NOMO-1 (cell line): ENCODE results near the gene PMS2.
A peak's percentile ranks its signal among the peaks of the same experiment; 100 is the strongest.
"Not testable (repeated sequence)": the region's sequence is repeated elsewhere in the genome, so short reads cannot be mapped to it uniquely, and the experiment has no call there.

Source experiments
- DNase-seq, 2 experiments: peaks; one replicate each; lab custom pipeline; 2025; ENCODE audit not compliant: unreplicated experiment in 2 of 2; lab: John Stamatoyannopoulos, UW

PMS2 gene, protein sequence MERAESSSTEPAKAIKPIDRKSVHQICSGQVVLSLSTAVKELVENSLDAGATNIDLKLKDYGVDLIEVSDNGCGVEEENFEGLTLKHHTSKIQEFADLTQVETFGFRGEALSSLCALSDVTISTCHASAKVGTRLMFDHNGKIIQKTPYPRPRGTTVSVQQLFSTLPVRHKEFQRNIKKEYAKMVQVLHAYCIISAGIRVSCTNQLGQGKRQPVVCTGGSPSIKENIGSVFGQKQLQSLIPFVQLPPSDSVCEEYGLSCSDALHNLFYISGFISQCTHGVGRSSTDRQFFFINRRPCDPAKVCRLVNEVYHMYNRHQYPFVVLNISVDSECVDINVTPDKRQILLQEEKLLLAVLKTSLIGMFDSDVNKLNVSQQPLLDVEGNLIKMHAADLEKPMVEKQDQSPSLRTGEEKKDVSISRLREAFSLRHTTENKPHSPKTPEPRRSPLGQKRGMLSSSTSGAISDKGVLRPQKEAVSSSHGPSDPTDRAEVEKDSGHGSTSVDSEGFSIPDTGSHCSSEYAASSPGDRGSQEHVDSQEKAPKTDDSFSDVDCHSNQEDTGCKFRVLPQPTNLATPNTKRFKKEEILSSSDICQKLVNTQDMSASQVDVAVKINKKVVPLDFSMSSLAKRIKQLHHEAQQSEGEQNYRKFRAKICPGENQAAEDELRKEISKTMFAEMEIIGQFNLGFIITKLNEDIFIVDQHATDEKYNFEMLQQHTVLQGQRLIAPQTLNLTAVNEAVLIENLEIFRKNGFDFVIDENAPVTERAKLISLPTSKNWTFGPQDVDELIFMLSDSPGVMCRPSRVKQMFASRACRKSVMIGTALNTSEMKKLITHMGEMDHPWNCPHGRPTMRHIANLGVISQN

DNA sequence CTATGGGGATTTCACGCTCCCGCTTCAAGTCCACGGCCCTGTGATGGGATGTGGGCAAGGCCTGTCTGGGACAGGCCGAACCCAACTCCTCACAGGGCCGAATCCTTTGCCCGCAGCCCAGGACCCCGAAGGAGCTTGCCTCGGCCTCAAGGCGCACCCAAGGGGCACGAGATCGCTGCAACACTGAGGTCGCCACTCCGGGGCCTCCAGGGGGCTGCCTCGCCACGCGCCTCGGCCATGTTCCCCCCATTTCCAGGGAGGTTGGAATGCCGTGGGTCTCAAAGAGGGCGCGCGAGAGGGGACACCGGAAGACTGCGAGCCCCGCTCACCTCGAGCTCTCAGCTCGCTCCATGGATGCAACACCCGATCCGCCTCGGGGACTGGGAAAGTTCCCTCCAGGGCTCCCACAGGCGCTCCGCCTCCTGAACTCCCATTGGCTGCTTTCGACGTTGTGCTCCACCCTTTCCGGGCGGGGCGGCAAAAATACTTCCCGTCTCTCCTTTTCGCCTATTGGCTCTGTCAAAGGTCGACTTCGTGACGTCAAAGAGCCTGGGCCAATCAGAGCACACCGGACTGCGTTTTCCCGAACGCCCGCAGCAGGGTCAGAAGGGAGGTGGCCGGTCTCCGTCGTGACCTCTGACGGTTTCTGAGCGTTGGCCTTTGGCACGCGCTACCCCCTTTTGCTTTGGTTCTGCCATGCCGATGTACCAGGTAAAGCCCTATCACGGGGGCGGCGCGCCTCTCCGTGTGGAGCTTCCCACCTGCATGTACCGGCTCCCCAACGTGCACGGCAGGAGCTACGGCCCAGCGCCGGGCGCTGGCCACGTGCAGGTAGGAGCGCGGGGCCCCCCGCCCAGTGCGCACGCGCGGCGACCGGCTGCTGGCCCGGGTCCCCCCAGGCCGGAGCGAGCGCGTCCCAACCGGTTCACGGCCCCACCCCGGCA is at the start of gene PMS2, which contains the start of gene AIMP2:
Gene PMS2, minus strand, starts transcription at position 382 of the 944 bp plus-strand sequence. Its CDS starts 30 bp downstream, at position 352.
Gene AIMP2, plus strand, starts transcription at position 605 of the 944 bp plus-strand sequence. Its CDS starts 92 bp downstream, at position 697.
- DNase-seq = peak; percentile 95 to 96

DNA sequence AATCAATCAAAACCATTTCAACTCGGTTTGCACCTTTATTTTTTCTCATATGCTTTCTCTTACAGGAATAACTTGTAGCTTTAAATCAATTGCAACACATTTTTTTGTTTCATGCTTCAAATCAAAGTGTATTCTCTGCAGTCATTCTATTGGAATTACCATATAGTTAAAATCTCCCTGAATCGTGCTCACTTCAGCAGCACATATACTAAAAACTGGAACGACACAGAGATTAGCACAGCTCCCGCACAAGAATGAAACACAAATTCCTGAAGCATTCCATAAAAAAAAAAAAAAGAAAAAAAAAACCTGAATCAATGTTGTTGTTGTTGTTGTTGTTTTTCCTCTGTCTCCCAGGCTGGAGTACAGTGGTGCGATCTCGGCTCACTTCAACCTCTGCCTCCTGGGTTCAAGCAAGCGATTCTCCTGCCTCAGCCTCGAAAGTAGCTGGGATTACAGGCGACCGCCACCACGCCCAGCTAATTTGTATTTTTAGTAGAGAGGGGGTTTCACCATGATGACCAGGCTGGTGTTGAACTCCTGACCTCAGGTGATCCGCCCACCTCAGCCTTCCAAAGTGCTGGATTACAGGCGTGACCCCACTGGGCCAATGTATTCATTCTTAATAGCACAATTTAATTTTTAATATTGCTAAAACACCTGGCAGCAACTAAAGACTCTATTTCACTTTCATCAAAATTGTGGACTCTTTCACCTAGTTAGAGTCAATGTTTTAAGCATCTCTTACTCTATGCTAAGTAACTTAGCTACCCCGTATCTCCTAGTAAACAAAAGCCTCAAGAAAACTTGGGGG is 48.7 kb upstream of the PMS2 start:
- DNase-seq = no peak

DNA sequence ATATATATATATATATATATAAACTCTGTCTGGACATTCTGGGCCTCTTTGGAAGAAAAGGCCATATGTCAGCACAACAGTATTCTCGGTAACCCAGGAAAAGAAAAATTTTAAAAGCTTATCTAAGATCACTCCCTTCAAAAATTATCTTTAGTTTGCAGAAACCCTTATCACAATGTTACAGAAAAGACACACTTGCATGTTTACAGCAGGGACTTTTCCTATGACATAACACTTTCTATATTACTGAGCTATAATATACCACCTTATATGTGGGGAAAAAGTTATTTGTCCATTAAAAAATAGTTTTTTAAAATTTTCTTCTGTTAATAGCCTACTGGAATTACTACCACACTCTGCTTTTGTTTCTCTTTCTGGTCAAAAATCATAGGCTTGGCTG is 47.8 kb upstream of the PMS2 start:
- DNase-seq = no peak

GRCh38 chr7:6051185-6051584 is 42.3 kb upstream of the PMS2 start:
- DNase-seq = not testable (repeated sequence)

DNA sequence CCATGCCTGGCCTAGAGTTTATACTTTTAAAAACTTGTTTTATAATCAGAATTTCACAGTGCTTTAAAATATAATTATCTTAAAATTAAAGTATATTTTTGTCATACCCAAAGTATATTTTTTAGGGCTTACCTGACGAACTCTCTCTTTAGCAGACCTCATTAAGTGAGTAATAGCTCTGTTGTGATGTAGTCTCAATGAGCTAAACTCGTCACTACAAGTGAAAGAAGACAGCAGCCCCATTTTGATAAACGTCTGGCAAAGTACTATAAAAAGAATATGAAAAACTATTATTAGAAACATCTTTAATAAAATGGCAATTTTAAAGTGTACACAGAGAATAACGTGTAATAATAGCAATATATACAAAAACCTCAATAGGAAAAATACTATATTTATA is 40.9 kb upstream of the PMS2 start:
- no peak for DNase-seq

DNA sequence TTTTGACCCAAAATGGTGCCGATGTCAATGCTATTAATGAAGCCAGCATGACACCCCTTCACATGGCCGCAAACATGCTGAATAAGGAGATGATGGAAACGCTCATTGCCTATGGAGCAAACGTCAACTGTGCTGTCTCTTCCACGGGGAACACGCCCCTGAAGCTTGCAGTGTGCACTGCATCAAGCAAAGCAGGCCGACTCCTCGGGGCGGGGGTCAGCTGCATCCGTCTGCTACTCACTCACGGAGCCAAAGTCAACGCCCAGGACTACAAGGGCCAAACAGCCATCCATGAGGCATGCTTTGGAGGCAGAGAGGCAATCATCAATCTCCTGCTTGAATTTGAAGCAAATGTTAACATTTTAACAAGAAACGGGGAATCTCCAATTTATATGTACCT is 26.8 kb upstream of the PMS2 start:
- no peak for DNase-seq

DNA sequence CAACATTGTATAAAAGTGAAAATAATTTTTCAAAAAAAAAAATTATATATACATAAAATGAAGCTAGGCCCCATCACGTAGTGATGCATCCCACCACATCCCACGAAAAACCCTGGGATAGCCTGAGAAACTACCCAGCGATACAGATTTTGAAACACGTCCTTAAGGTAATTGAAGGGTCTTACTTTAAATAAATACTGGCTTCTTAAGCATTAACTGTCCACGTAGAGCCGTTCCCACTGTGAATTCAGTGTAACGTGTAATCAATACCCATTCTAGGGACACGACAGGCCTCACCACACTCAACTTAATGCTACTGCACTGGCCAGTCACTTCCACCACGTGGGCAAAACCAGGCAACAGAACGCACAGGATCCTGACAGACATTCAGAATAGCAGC is 26.3 kb upstream of the PMS2 start:
- no peak for DNase-seq

GRCh38 chr7:6032641-6033040 is 23.8 kb upstream of the PMS2 start:
- no peak for DNase-seq

DNA sequence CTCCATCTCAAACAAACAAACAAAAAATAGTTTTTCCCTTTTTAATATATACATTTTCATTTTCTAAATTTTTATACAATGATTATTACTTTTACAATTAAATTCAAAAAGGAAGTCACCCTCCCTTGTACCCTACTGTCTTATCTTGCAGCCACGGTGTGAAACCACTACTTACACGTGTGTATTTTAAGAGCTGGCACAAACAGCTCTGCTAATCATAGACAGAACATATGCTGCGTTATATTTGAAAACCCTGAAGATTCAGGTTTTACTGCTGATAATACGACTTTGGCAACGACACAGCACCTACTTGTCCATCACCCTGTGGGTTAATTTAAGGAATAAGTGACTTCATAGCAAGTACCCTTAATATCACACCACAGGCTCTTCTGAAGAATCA is 23.3 kb upstream of the PMS2 start:
- DNase-seq = no peak

- no peak for DNase-seq
Measured at GRCh38 chr7:6031567-6031966, 22.7 kb upstream of the PMS2 start.

- DNase-seq = no peak
Measured at GRCh38 chr7:6030988-6031387, 22.1 kb upstream of the PMS2 start, which contains the start of gene ANKRD61. Gene ANKRD61, plus strand, starts transcription at chr7:6031376. Its CDS starts 0 bp downstream, at chr7:6031376.

GRCh38 chr7:6028563-6028962 is 19.7 kb upstream of the PMS2 start:
- no peak for DNase-seq

GRCh38 chr7:6027806-6028365 is 19.0 kb upstream of the PMS2 start:
- no peak for DNase-seq

DNA sequence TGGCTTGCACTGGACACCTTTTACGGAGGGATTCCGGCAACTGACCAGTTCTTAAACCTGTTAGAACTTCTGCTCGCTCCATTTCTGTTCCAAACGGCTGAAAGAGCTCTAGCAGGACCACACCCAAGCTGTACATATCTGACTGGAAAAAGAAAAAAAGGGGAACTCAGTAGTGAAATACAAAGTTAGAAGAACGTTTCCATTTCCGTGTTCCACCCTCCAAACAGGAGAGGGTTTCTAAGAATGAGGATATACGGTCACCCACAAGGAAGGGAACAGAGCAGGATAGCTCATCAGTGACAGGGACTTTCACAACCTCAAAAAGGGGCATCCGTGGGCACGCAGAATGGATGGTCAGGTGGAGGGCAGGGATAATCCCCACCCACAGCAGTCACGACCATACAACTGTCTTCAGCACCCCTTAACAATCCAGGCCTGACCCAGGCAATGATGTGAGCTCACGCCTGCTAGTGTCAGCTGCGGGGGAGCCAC is 18.0 kb upstream of the PMS2 start:
- peak; percentile 41 to 89 for DNase-seq

DNA sequence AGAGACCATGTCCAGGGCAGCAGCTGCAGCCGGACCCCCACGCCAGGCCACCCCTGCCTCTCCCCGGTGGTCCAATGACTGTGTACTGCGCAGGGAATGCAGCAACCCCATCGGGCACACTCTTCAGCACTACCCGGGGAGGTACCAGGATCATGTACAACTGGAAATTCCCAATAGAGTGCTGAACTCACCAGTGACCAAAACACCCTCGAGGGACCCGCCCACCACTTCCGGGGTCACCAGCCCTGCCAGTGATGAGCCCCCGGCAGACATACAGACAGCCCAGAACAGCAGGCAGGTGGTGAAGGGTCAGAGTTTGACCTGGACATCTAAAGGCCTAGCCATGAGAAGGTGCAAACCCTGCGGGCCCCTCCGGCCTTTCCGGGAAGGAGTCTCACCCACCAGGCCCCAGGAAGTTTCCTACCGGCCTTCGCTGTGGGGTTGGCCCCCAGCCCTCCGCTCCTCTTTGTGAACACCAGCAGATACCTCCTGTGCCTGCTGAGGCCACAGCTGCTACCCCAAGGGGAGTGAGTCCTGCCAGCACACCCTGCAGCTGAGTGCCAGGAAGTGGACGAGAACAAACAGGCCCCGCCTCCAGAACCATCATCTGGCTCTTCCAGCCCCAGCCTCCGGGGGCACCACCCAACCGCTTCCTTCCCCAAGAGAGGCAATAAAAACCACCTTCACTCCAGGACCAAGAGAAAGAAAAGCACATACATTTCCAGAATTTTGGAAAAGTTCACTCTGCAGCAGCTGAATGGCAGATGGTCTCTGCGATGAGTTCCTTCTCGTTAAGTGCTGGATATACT is 17.4 kb upstream of the PMS2 start:
- peak; percentile 75 to 83 for DNase-seq

GRCh38 chr7:6023974-6024435 is 15.2 kb upstream of the PMS2 start:
- DNase-seq = no peak

DNA sequence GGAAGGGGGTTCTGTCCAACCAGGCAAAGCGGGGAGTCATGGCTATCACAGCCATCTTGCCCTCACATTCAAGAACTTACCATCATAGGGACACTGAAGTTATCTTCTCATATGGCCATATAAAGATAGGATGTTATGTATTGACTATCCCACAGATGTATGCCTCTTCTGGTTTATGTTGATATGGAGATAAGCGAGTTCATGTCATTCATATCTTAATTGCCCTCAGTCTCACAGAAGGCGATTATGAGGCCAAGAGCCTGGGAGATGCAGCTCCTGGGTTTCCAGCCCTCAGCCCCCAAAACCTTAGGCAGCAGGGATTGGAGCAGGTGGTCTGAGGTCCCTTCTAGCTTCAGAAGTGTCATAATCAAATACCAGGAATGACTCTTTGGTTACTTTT is 13.9 kb upstream of the PMS2 start:
- DNase-seq = no peak
